Measurements from ENCODE around the gene FBXW8.

FBXW8 gene

DNA sequence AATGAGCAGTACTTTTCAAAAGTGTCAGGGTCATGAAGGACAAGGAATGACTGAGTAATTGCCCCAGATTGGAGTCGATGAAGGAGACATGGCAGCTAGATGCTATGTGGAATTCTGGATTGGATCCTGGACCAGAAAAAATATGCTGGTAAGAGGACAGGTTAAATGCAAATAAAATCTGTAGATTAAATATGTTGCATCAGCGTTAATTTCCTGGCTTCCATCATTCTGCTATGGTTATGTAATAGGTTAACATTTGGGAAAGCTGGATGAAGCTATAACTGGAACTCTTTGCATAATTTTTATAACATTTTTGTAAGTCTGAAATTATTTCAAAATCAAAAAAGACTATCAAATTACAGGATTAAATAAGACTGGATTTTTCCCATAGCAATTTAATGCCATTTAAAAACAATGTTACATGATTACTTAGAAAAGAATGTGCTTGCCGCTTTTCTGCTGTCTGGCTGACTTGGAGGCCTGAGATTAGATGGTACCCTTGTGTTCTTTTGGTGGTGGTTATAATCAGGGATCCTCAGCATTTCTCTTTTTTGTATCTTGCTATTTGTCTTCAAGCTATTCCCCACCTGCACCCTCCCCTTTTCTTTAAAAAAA, 65.1 kb downstream of the FBXW8 start:
- DNase-seq, result no peak

DNA sequence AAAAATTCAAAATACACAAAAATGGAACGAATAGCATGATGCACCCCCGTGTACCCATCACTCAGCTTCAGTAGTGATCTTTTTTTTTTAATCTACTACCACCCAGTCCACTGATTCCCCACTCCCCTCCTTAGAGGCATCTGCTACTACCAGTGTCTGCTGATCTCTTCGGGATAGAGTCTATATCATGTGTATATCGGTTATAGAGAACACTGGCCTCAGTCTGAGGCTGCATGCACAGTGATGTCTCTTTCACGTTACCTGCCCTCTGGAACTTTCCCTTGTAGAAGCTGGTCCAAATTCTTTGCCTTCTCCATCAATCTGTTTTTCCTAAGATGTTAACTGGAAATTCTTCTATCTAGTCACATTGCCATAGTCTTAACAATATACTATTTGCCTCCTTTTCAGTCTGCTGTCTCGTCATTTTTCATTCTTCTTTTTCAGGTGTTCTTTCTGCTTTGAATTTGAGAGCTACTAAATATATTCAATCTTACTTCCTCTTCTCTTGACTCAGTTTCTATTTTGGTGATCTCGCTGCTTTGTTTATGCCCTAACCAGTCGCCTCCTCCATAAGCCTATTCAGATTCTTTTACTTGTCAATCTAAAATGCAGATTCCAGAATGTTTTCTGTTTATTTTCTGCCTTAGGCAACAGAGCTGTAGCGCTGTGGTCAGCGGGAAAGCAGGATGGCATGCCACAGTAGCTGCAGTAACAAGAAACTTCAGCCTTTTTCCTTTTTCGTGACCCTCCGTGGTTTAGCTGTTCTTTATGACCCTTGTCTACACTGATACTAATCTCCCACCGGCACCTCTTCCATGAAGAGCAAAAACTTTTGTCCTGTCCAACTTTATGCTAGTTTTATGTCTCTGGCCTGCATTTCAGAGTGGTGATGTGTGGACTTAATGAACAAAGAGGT, 67.0 kb downstream of the FBXW8 start:
- DNase-seq, result no peak
- intact Hi-C loops (cut with DNase I), result no loop called here

More for the DNA sequence above, 65.1 kb downstream of the FBXW8 start:
- intact Hi-C loops (cut with DNase I), result no loop called here

DNA sequence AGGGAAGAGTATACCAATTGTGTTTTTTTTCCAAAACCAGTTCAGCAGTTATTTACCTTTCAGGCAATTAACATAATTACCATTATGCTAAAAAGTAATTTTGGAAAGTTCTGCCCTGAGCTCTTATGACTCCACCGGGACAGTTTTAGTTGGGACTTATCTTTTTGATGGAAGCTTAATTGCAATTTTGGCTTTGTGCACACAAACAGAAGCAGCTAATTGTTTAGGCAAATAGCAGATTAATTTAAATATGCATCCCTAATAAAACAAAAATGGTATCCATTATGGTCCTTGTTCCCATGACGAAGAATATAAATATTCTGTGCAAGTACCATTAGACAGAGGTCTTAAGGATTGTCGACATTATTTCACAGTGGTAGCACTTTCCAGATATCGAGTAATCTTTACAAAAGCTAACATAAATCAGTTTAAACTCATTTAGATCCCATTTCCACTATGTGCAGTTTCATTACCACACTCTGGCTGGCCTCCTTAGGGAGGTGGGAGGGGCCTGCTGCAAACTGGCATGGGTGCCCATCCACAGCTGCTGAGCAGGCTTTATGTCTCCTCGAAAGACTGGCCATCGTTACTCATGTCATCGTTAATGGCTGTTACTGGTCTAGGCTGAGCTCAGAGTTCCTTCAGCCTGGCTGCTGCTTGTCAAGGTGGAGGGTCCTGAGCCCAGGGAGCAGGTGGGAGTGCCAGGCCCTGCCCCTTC, 68.2 kb downstream of the FBXW8 start:
- no peak for DNase-seq
- intact Hi-C loops (cut with DNase I), result no loop called here

DNA sequence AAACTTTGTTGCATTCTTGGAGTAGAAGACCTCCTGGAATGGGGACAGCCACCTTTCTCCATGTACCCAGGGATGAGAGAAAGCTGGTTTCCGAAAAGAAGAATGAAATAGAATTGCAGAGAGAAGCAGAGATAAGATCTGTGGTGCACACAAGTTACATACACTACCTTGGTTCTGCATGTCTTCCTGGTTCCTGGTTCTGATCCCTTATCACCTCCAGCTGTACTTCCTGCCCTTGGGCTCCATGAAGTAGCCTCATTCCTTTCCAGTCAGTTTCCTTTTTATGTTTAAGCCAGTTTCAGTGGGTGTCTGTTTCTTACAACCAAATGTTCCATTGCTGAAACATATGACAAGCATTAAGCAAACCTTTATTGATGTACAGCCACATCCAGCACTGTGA, 69.3 kb downstream of the FBXW8 start:
- intact Hi-C loops (cut with DNase I), result no loop called here

DNA sequence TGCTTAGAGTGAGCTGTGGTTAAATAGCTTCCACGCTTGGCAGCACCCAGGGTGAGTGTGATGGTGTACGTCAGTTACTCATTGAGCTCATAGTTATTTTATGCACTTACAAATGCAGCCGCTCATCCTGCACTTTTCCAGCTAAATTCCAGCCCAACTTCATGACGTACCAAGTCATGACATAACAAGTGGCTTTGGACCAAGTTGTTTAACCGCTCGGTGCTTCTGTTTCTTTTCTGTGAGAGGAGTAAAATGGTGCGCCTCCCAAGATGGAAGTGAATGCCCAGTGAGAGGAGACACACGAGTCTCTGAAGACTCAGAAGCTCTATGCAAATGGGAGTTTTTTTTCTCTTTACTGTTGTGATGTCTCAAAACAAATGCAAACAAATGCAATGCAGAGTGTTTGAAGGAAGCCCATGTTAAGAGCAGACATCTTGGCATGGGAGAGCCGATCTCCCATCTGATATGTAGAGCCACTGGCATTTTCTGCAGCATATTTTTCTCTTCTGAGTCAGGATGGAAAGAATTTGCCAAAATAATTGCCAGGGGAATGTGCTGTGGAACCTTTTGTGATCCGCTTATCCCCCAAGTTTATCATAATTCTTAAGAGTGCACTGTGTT, 72.2 kb downstream of the FBXW8 start:
- intact Hi-C loops (cut with DNase I), result no loop called here
- DNase-seq, result no peak

More for the DNA sequence above, 69.3 kb downstream of the FBXW8 start:
- DNase-seq, result no peak

DNA sequence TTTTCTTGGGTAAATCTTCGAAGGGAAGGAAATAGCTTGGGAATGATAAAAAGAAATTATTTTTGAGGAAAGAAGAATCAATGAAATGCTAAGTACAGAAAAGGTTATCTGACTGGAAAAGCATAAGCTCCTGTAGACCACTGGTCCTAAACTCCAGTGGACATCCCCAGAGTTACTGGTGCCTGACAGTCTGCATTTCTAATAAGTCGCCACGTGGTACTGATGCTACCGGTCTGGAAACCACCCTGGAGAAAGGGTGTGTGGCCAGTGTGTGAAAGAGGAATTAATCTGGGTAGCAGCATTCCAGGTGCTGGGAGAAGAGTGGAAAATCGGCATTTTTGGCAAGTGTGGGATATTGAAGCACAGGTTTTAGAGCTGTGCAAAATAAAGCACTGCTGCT, 73.3 kb downstream of the FBXW8 start:
- intact Hi-C loops (cut with DNase I), result no loop called here
- no peak for DNase-seq

DNA sequence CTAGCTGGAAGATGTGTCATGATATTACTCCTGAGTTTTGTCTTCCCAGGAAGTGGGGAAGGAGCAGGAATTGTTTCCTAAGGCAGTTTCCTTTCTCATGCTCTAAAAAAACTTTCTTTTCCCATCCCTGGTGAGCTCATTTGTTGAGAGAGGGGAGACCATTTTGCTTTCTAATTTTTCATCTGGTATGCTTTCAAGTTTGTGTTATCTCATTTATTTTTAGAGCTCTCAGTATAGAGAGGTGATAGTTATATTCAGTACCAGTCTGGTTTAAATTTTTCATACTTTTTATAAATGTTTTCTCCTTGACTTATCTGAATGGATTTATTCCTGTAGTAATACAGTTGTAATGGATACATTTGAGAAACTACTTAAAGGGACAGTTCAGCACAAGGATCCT, 79.6 kb downstream of the FBXW8 start:
- intact Hi-C loops (cut with DNase I), result no loop called here
- no peak for DNase-seq

DNA sequence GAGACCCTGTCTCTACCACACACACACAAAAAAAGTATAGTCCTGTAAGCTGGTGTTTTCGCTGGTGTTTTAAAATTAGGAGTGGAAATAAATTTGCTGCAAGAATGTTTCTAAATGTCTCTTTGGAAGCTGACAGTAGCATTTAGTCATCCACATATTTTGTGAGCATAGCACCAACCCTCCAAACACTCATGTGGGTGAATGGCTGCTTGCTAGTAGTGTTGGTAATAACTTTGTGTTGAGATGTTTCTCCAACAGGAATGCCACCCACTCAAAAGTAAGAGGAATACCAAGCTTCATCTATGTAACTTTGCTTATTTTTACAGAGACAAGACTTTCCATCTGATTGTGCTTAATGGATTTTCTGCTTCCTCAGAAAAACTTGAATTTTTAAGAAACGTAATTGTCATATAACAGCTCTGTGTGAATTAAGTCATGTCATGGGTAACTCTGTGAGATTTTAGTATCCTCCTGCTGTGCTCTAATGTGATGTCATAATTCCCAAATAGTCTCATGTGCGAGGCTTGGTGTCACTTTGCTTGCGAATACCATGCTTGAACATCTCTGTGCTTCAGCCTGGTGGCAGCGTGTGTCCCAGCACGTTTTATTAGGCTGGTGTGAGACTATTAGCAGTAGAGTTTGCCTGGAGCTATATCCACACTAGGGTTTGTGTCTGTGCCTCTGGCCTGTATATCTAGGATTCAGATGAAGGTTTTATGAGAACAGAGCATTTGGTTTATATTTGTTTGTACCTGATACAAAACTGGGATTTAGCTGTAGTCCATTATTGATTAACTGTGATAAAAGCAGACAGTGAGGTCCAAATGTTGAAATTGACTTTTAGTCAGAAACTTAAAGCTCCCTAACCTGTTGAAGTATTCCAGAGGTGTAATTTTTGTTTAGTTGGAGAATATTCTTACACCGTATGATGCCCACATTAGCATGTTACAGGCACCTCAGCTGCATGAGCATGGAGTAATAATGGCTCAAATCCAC, 80.5 kb downstream of the FBXW8 start:
- no peak for DNase-seq
- intact Hi-C loops (cut with DNase I), result no loop called here

DNA sequence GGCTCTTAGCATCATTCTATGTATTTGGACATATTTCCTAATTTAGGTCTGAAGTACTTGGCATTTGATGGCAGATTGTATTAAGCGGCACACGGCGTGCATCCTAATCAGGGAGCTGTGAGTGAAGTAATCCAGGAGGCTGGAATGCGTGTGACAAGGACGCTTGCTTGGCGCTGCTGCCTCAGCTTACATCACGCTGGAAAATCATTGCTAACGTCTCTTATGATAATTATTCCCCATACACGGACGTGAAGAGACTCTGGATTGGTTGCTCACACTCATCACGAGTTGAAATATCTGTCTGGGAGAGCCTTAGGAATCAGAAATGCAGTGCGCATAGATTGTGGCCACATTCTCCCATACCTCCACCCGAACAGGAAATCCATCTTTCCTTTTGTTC, 85.3 kb downstream of the FBXW8 start:
- intact Hi-C loops (cut with DNase I), result no loop called here
- DNase-seq, result peak in 6 of 42 donors; percentile 32 to 54 (median 44)

DNA sequence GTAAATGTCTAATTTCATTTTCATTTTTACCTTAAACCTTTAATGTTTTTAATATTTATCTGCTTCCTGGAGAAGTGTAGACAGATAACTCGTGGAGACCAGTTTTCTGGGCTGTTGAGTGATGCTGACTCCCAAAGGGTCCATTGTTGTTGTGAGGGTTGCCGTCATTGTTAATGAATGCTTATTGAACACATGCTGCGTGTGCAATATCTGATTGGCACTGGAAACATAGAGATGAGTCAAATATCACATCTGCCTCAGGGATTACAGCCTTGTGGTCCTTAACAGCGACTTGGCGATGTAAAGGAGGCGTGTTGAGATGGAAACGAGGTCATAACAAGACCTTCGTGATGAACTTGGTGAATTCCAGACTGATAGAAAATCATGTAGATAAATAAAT, 85.9 kb downstream of the FBXW8 start:
- intact Hi-C loops (cut with DNase I), result no loop called here
- DNase-seq, result no peak

DNA sequence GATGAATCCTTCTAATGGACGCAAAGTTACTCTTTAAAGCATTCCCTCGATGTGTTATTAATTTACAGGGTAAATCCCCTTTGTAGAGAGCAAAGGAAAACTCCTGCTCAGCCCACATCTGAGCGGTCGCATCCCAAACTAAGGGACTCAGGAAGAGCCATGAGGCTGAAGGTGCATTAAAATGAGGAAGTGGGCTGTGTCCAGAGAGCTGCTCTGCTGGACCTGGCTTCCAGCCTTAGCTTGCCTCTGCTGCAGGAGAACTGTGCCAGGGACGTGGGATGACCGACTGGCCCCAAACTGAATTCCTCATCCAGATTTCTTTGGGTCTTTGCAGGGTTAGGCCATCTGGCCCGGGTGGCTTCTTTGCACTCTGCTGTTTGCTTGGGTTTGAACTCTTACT, 88.3 kb downstream of the FBXW8 start:
- intact Hi-C loops (cut with DNase I), result no loop called here

DNA sequence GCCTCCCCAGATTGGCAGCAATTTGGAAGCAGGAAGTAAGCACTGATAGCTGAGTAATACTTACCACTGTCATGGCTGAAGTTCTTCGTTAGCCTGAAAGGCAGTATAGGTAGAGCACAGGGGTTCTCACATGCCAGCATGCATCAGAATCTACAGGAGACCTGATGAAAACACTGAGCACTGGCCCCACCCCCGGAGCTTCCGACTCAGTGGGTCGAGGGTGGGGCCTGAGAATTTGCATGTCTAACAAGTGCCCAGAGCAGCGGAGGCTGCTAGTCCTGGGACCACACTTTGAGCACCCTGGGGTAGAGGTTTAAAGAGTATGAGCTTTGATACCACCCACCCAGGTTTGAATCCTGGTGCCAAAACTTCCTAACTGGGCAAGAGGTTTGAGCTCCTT, 89.6 kb downstream of the FBXW8 start:
- intact Hi-C loops (cut with DNase I), result no loop called here
- no peak for DNase-seq

More for the DNA sequence above, 88.3 kb downstream of the FBXW8 start:
- no peak for DNase-seq

DNA sequence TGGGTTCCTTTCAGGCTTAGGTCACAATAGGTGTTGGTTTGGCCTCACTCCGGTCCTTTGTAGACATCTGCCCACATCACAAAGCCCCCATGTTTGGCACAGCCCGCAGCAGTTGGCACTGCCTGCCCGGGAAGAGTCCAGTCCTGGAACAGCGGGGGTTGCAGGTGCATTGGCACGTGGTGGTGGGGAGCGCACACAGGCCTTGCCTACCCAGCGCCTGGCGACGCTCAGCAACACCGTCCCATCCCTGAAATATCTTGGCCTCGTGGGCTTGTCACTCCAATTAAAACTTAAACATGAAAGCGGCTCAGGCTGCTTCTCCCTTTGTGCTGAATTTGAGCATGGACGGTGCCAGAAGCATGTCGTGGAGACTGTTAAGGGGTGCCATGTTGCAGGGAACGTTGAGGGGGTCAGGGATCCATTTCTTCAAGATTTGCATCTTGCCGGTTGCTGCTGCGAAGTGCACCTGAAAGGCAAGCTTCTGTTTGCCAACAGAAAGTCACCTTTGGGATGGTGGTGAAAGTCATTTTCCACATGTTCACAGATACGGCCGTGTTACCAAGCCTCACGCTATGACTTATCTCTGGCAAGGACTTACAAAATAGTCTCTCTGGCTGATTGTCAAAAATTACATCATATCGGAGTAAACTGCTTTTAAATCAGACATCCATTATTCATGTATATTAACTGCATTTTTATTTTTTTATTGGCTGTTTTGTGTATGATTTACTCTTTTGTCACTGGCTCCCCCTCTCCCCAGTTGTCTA, 91.5 kb downstream of the FBXW8 start:
- intact Hi-C loops (cut with DNase I), result no loop called here

DNA sequence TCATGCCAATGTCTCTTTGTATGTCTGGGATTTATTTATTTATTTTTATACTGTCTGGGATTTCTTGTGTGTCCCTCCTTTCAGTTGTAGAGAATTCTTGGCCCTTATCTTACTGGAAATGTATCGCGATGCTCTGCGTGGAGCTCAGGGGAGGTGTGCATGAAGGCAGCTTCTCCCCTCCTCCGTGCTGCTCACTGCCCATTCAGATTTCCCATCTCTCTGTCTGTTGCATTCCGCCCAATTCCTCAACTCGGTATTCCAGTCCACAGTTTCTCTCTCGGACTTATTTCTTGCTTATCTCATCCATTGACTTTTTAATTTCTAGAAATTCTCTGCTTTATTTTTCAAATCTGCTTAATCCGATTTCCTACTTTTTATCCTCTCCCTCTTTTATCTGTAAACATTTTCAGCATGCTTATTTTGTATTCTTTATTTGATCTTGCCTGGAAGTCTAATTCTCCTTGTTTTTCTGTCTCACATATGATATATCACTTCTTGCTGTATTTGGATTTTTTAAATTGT, 93.2 kb downstream of the FBXW8 start:
- intact Hi-C loops (cut with DNase I), result no loop called here
- DNase-seq, result peak in 1 of 42 donors; percentile 35

More for the DNA sequence above, 91.5 kb downstream of the FBXW8 start:
- DNase-seq, result no peak

DNA sequence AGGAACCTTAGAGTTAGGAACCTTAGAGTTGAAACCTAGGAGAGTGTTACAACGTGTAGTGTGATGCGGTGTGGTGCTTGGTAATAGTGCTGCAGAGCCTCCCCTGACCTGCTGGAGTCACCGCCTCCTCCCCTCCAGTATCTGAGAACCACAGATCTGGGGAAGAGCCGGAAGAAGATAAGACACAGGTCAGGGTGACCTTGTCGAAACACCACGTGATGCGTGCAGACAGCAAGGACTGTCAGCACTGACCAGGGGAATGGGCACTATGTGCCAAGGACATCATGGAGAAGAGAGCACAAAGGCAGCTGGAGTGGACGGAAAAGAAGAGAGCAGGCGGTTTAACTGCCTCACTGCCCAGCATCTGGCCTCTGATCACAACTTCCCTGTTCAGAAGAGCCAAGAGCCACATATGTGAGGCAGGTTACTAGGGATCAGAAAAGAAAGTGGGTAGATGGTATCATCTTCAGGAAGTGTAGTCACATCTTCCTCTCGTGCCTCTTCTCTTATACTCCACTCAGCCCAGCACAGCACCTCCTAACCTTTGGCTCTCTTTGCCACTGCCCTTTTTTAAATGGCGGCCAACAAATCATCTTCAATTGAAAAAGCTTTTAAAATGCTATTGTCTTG, 94.8 kb downstream of the FBXW8 start:
- intact Hi-C loops (cut with DNase I), result no loop called here
- DNase-seq, result peak in 1 of 42 donors; percentile 32

DNA sequence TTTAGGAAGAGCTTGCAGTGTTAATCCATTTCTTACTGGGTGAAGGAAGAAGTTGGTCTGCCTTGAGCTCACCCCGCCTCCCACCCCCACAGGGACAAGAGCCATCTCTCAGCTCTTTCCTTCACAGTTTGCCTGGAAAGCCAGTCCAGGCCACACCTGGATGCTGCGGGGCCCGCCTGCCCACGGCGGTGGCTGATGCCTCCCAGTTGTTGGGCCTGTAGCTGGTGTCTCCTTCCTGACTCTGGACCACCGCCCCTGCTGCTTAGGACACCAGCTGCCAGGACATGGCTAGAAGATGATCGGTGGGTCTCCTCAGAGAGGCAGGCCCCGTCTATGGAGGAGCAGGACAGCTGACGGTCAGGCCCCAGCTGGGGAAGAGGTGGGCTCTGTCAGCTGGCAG, 95.6 kb downstream of the FBXW8 start:
- peak in 1 of 42 donors; percentile 35 for DNase-seq
- intact Hi-C loops (cut with DNase I), result no loop called here

DNA sequence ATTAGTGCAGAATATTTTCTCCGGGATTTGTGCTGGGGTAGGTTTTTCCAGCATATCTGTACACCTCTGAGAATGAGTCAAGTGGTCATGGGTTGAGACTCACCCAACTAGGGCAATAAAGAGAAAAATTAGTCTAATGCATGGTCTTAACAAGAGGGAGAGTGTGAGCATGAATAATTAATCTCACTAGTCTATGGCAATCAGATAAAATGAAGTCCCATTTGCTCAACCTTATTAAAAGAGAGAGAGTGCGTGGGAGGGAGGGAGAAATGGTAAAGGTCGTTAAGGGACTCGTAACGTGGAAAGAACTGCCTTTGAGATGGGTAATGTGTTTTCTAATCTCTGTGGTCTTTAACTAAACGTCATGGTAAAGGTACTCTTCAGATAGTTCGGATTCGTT, 96.8 kb downstream of the FBXW8 start:
- intact Hi-C loops (cut with DNase I), result no loop called here
- DNase-seq, result peak in 1 of 42 donors; percentile 22

Measured in head of caudate nucleus (tissue), 42 donors.